Stimulated activated CD4-positive, alpha-beta T cell treated with anti-CD3 and anti-CD28 coated beads, TNF-alpha, amount 100 ng/mL, for 1 hour (primary cell): ENCODE results near the gene SCGB2B2.
"Not testable (repeated sequence)": the region's sequence is repeated elsewhere in the genome, so short reads cannot be mapped to it uniquely, and the experiment has no call there.

ENCODE experiments used
- DNase-seq, 3 donors: peaks; one replicate each; pipeline ENCODE4 v3.0.0-alpha.2; 2020; ENCODE audit warnings: low read depth in 3 of 3, low spot score in 1 of 3

The SCGB2B2 gene

DNA sequence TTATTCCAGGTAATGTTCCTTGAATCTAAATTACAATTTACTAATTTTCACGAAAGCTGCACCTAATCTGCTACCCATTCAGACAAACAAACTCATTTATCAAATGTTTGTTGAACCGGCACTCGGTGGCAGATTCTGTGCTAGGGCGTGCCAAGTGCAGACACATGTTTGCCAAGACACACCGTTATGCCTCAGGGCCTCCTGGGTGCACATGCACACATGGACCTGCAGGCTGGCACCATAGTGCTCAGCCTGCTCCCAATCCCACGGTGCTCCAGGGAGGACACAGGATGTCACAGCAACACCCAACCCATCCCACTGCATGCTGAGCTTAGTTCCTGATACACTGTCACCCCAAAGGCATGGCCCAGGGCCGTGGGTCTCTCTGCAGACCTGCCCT lies 7.7 kb downstream of the SCGB2B2 start:
- no peak for DNase-seq

GRCh38 chr19:34668690-34669089 lies 8.3 kb downstream of the SCGB2B2 start:
- not testable (repeated sequence) for DNase-seq

DNA sequence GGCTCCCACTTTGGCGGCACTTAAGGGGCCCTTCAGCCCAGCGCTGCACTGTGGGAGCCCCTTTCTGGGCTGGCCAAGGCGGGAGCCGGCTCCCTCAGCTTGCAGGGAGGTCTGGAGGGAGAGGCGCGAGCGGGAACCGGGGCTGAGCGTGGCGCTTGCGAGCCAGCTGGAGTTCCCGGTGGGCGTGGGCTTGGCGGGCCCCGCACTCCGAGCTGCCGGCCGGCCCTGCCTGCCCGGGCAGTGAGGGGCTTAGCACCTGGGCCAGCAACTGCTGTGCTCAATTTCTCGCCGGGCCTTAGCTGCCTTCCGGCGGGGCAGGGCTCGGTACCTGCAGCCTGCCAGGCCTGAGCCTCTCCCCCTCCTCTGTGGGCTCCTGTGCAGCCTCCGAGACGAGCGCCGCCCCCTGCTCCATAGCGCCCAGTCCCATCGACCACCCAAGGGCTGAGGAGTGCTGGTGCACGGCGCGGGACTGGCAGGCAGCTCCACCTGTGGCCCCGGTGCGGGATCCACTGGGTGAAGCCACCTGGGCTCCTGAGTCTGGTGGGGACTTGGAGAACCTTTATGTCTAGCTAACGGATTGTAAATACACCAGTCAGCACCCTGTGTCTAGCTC lies 8.8 kb downstream of the SCGB2B2 start:
- DNase-seq: not testable (repeated sequence)

GRCh38 chr19:34667349-34668076 lies 9.4 kb downstream of the SCGB2B2 start:
- DNase-seq: no peak

DNA sequence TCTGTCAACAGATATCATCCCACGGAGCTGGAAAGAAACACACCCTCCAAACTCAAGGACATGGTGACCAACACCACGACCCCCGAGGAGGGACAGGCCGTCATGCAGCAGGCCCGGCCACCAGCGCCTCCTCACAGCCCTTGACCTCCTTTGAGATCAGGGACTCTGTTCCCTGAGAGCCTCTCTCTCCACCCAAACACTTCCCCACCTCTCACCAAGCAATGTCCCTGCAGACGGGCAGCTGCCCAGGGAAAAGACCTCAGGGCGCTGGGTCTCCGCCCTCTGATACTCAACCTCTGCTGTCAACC lies 10.0 kb downstream of the SCGB2B2 start:
- no peak for DNase-seq

DNA sequence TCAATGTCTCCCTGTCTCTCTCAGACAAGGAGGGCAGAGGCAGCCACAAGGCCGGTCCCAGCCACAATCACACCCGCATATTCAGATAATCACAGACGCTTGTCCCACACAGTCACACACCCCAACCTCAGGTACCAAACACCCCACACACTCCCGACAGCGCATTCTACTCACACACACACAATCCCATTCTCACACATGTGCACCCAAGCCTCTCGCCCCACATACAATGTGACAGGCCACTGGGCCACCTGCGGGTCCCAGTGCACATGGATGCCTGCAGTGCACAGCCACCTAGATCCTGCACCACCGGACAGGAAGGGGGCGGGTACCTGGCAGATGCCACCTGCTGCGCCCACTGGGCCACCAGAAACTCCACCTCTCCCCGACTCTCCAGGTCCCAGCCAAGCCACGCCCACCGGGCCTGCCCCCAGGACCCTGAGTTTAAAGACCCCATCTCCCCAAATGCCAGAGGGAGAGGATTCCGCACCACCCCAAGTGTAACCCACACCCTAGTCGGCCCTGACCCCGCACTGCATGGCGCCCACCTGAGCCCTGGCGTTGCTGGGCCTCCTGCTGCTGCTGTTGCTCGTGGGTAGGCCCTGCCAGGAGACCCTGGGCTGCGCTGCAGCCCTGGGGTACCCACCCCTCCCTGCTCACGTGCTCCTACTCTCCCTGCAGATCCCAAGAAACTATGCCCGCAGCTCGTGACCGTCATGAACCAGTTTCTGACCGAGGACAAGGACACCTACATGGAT lies 10.6 kb downstream of the SCGB2B2 start:
- DNase-seq: no peak

DNA sequence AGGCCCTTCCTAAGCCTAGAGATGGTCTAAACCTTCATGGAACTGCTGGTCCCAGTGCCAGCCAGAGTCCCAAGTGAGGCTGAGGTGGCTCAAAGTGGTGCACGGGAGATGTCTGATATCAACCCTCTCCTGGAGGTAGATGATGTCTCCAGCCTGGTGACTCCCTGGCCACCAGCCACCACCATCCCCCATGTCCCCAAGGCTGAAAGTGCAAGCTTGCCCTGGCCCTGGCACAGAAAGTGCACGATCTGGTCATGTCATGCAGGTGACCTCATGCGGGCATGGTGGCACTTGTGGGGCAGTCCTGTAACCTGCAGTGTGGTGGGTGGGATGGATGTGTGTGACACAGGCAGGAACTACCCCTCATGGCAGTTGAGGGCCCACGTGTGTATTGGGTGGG lies 11.7 kb downstream of the SCGB2B2 start:
- not testable (repeated sequence) for DNase-seq

GRCh38 chr19:34664870-34665269 lies 12.1 kb downstream of the SCGB2B2 start:
- DNase-seq: no peak

- DNase-seq: no peak
Measured at GRCh38 chr19:34664168-34664567, 12.8 kb downstream of the SCGB2B2 start.

DNA sequence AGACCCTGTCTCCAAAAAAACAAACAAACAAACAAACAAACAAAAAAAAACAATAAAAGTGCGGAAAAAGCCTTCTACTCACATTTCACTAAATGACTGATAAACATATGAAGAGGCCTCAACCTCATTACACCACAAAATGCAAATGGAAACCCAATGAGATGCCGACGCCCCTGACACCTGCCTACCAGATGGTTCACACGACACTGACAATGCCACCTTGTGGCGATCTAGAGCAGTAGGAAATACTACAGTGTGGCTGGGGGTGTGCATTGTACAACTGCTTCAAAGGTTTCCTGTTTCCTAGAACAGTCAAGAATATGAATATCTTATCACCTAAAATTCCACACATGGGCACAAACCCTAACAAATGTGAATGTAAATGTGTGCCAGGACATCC lies 14.0 kb downstream of the SCGB2B2 start:
- peak in 1 of 3 donors; percentile 12 for DNase-seq

DNA sequence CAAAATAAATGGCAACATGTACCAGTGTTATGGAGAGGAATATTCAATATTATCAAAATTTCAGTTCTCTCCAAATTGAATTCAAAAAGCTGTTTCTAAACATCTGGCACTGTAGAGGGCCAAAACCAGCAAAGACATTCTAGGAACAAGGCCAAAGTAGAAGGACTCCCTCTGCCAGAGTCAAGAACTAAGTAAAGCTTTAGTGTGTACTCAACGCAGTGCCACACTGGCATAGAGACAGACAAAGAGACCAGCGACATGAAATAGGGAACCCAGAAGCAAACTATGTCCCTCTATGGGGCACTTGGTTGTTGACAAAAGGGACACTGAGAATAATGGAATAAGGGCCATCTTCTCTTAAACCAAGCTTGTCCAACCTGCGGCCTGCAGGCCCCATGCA lies 15.6 kb downstream of the SCGB2B2 start:
- DNase-seq: no peak

GRCh38 chr19:34655651-34656050 lies 21.3 kb downstream of the SCGB2B2 start:
- no peak for DNase-seq

GRCh38 chr19:34654796-34655195 lies 22.2 kb downstream of the SCGB2B2 start:
- no peak for DNase-seq

DNA sequence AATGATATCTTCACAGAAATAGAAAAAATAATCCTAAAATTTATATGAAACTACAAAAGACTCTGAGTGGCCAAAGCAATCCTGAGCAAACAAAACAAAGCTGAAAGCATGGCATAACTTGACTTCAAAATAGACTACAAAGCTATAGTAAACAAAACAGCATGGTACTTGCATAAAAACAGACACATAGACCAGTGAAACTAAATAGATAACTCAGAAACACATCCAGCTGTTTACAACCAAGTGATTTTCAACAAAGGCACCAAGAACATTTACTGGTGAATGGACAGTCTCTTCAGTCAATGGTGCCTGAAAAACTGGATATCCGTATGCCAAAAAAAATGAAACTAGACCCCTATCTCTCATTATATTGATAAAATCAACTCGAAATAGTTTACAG lies 25.2 kb downstream of the SCGB2B2 start:
- DNase-seq: no peak

- DNase-seq: no peak
Measured at GRCh38 chr19:34649886-34650543, 26.9 kb downstream of the SCGB2B2 start.

DNA sequence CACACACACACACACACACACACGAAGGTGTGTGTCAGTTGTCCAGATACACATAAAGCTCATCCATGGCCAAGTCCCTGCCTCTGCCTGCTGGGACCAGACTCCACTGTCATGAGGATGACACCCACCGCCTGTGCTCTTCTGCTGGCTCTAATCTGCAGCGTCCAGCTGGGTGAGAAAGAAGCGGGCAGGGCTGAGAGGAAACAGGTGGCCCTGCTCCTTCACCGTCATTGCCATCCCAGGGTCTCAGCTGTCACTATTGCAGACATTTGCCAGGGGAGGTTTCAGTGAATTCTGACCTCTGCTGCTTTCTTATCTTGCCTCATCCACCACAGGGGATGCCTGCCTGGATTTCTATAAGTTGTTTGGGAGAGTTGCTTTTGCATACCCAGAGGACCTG lies 31.4 kb downstream of the SCGB2B2 start:
- DNase-seq: no peak

- no peak for DNase-seq
Measured at GRCh38 chr19:34644991-34645461, 31.9 kb downstream of the SCGB2B2 start.

GRCh38 chr19:34642241-34642640 lies 34.7 kb downstream of the SCGB2B2 start:
- no peak for DNase-seq

GRCh38 chr19:34639491-34640085 lies 37.4 kb downstream of the SCGB2B2 start:
- DNase-seq: peak; percentile 21 to 37 (median 37)

- no peak for DNase-seq
Measured at GRCh38 chr19:34633802-34634201, 43.2 kb downstream of the SCGB2B2 start.
